ENCODE measurements around the gene CACNA2D4.

The CACNA2D4 gene

DNA sequence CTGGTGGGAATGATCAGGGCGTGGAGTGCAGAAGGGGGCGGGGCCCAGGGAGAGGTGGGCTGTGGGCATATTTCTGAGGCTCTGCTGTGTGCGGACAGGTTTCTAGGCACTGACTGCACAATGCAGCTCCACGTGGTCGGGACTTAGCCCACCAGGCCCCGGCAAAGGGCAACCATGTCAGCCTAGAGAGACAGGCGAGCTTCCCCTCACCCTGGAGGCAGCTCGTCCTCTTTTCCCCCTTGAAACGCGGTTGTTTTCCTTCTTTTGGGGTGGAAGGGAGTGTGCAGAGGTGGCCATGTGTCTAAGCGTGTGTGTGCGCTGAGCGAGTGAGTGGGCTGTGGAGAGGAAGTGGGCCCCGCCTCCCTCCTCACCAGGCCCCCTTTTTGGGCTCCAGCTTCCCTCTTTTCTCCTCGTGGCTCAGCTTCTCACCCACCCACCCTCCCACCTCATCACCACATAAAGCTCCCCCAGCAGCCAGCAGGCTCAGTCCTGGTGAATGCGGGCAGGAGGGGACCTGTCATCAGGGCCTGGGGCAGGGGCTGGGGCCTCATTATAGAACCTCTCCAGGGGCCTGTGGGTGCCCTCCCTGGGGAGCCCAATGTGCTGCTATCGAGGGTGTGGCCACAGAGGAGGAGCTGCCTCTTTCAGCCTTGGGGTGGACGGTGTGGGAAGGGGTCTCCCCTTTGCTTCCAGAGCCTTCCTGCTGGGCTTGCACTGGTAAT, 76.1 kb downstream of the CACNA2D4 start:
- no peak for DNase-seq
- TF ChIP-seq EZH2phosphoT487 (IDR thresholded peaks at IDR 0.05; ENCODE audit: low read length) (no peak), EZH2 (optimal IDR thresholded peaks at IDR 0.05; ENCODE audit: low read depth, low read length) (no peak)
- TF ChIP-seq, protein P1, sequence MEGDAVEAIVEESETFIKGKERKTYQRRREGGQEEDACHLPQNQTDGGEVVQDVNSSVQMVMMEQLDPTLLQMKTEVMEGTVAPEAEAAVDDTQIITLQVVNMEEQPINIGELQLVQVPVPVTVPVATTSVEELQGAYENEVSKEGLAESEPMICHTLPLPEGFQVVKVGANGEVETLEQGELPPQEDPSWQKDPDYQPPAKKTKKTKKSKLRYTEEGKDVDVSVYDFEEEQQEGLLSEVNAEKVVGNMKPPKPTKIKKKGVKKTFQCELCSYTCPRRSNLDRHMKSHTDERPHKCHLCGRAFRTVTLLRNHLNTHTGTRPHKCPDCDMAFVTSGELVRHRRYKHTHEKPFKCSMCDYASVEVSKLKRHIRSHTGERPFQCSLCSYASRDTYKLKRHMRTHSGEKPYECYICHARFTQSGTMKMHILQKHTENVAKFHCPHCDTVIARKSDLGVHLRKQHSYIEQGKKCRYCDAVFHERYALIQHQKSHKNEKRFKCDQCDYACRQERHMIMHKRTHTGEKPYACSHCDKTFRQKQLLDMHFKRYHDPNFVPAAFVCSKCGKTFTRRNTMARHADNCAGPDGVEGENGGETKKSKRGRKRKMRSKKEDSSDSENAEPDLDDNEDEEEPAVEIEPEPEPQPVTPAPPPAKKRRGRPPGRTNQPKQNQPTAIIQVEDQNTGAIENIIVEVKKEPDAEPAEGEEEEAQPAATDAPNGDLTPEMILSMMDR (IDR thresholded peaks at IDR 0.05; ENCODE audit: low read length), result no peak
- H3K9me3 ChIP-seq (replicated peaks; ENCODE audit: insufficient read depth, low read length), result no peaks in the 10 kb centered on the region
- H3K4me2 ChIP-seq (ENCODE audit: low read depth, low read length), result no peak overlapping the region
- H3K9me2 ChIP-seq (replicated peaks; ENCODE audit: insufficient read depth, low read length), result no peaks in the 10 kb centered on the region
- H3K36me3 ChIP-seq (replicated peaks; ENCODE audit: insufficient read depth, low read length), result no peaks in the 10 kb centered on the region
- H3K4me3 ChIP-seq (ENCODE audit: low read length), result no peak overlapping the region
- no peak overlapping the region for H2AFZ ChIP-seq (ENCODE audit: low read length)
- H3K27ac ChIP-seq (ENCODE audit: low read length), result no peak overlapping the region
- H3K4me1 ChIP-seq (ENCODE audit: low read length), result no peaks in the 10 kb centered on the region
- H3K27me3 ChIP-seq (replicated peaks; ENCODE audit: insufficient read depth, low read length), result peaks cover 88% of the 10 kb centered on the region
- H3K9ac ChIP-seq (ENCODE audit: low read length), result no peak overlapping the region
- no peaks in the 10 kb centered on the region for H3F3A ChIP-seq (ENCODE audit: insufficient read depth, low read length)
- H4K20me1 ChIP-seq (ENCODE audit: insufficient read depth, low read length), result no peaks in the 10 kb centered on the region
- H3K79me2 ChIP-seq (ENCODE audit: low read length), result no peaks in the 10 kb centered on the region

- no peak overlapping the region for H2AFZ ChIP-seq (ENCODE audit: low read length)
- TF ChIP-seq, protein P1 (IDR thresholded peaks at IDR 0.05; ENCODE audit: low read length), result no peak
- no peak for TF ChIP-seq EZH2 (optimal IDR thresholded peaks at IDR 0.05; ENCODE audit: low read depth, low read length)
- TF ChIP-seq EZH2phosphoT487 (IDR thresholded peaks at IDR 0.05; ENCODE audit: low read length), result no peak
- no peak for DNase-seq
- H3K9me2 ChIP-seq (replicated peaks; ENCODE audit: insufficient read depth, low read length), result no peaks in the 10 kb centered on the region
- no peak overlapping the region for H3K4me2 ChIP-seq (ENCODE audit: low read depth, low read length)
- no peaks in the 10 kb centered on the region for H4K20me1 ChIP-seq (ENCODE audit: insufficient read depth, low read length)
- H3K9ac ChIP-seq (ENCODE audit: low read length), result no peak overlapping the region
- no peak overlapping the region for H3K27ac ChIP-seq (ENCODE audit: low read length)
- H3K79me2 ChIP-seq (ENCODE audit: low read length), result no peaks in the 10 kb centered on the region
- H3K9me3 ChIP-seq (replicated peaks; ENCODE audit: insufficient read depth, low read length), result no peaks in the 10 kb centered on the region
- no peaks in the 10 kb centered on the region for H3K4me1 ChIP-seq (ENCODE audit: low read length)
- H3K27me3 ChIP-seq (replicated peaks; ENCODE audit: insufficient read depth, low read length), result peaks cover 90% of the 10 kb centered on the region
- H3K36me3 ChIP-seq (replicated peaks; ENCODE audit: insufficient read depth, low read length), result no peaks in the 10 kb centered on the region
- no peak overlapping the region for H3K4me3 ChIP-seq (ENCODE audit: low read length)
- H3F3A ChIP-seq (ENCODE audit: insufficient read depth, low read length), result no peaks in the 10 kb centered on the region
Observed at GRCh38 chr12:1841586-1842182, 76.8 kb downstream of the CACNA2D4 start.

DNA sequence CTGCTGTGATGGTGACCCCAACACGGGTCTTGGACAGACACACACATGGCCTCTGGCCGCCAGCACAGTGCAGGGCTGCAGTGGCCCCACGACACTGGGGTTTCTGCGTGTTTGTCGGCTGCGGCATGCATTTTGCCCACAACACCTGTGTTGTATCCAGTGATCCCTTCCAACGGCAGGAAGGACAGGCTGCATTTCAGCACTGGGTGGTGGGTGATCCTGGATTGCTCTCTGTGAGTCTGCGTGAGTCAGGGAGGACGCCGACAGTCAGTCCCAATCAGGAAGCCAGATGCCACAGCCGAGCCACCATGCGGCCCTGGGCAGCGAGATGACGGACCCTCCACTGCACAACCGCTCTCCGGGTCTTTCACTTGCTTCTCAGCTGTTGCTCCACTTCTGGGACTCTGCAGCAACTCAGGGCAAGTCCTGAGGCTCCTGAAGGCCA, 77.4 kb downstream of the CACNA2D4 start:
- no peaks in the 10 kb centered on the region for H3F3A ChIP-seq (ENCODE audit: insufficient read depth, low read length)
- no peak overlapping the region for H2AFZ ChIP-seq (ENCODE audit: low read length)
- TF ChIP-seq, protein P1 (IDR thresholded peaks at IDR 0.05; ENCODE audit: low read length), result no peak
- no peak for TF ChIP-seq EZH2 (optimal IDR thresholded peaks at IDR 0.05; ENCODE audit: low read depth, low read length)
- no peak for TF ChIP-seq EZH2phosphoT487 (IDR thresholded peaks at IDR 0.05; ENCODE audit: low read length)
- H3K4me3 ChIP-seq (ENCODE audit: low read length), result no peak overlapping the region
- H3K79me2 ChIP-seq (ENCODE audit: low read length), result no peaks in the 10 kb centered on the region
- H3K4me1 ChIP-seq (ENCODE audit: low read length), result no peaks in the 10 kb centered on the region
- DNase-seq, result no peak
- no peak overlapping the region for H3K27ac ChIP-seq (ENCODE audit: low read length)
- no peaks in the 10 kb centered on the region for H3K9me2 ChIP-seq (replicated peaks; ENCODE audit: insufficient read depth, low read length)
- no peak overlapping the region for H3K9ac ChIP-seq (ENCODE audit: low read length)
- H3K9me3 ChIP-seq (replicated peaks; ENCODE audit: insufficient read depth, low read length), result no peaks in the 10 kb centered on the region
- no peaks in the 10 kb centered on the region for H3K36me3 ChIP-seq (replicated peaks; ENCODE audit: insufficient read depth, low read length)
- no peaks in the 10 kb centered on the region for H4K20me1 ChIP-seq (ENCODE audit: insufficient read depth, low read length)
- H3K27me3 ChIP-seq (replicated peaks; ENCODE audit: insufficient read depth, low read length), result peaks cover 91% of the 10 kb centered on the region
- no peak overlapping the region for H3K4me2 ChIP-seq (ENCODE audit: low read depth, low read length)
